ENCODE results near the gene PLXNC1.

- TF ChIP-seq CTCF (IDR thresholded peaks at IDR 0.05; ENCODE audit: low read length) (no peak), EZH2 (IDR thresholded peaks at IDR 0.05; ENCODE audit: borderline replicate concordance, low read length) (no peak)
Observed at GRCh38 chr12:94167071-94167755, 18.8 kb downstream of the PLXNC1 start.

Data from OCI-LY1 (cell line).